ENCODE data around the gene RNU11.

Gene RNU11

GRCh38 chr1:28648474-28649198, at the start of gene RNU11:
RNU11 (plus strand) TSS chr1:28648600.
- no peaks in the 10 kb centered on the region for H4K20me1 ChIP-seq (ENCODE audit: insufficient read depth, low read length)
- peak within 1 kb of the TSS; percentile 55 for H3K4me3 ChIP-seq (ENCODE audit: low read depth, low read length, poor library complexity, severe bottlenecking)
- H3K4me1 ChIP-seq (ENCODE audit: insufficient read depth, low read length, severe bottlenecking) = peaks cover 34% of the 10 kb centered on the region
- no peak within 1 kb of the TSS for H2AFZ ChIP-seq (ENCODE audit: low read length)
- no peaks in the 10 kb centered on the region for H3K9me2 ChIP-seq (ENCODE audit: low read depth, low read length)
- H3K79me2 ChIP-seq (ENCODE audit: insufficient read depth, low read length) = no peaks in the 10 kb centered on the region
- H3K9ac ChIP-seq (ENCODE audit: low read length) = peak within 1 kb of the TSS; percentile 75
- TF ChIP-seq CTCF (IDR thresholded peaks at IDR 0.05; ENCODE audit: low read length) (peak; percentile 19; the same call in 1 of the 2 replicates), EZH2 (IDR thresholded peaks at IDR 0.05; ENCODE audit: borderline replicate concordance, low read length) (no peak)
- H3K27me3 ChIP-seq (ENCODE audit: insufficient read depth, low read length) = no peaks in the 10 kb centered on the region
- peak within 1 kb of the TSS; percentile 97 for H3K27ac ChIP-seq (ENCODE audit: low read depth, low read length, poor library complexity, severe bottlenecking)
- no peaks in the 10 kb centered on the region for H3K9me3 ChIP-seq (ENCODE audit: low read length)
- H3K4me2 ChIP-seq (ENCODE audit: low read length) = peak within 1 kb of the TSS; percentile 76
- no peaks in the 10 kb centered on the region for H3F3A ChIP-seq (ENCODE audit: insufficient read depth, low read length)
- no peaks in the 10 kb centered on the region for H3K36me3 ChIP-seq (ENCODE audit: insufficient read depth, low read length)

GRCh38 chr1:28601696-28602095, 46.7 kb upstream of the RNU11 start:
- Histone ChIP-seq H3K9me2 (ENCODE audit: low read depth, low read length) (no peaks in the 10 kb centered on the region), H3K4me1 (ENCODE audit: insufficient read depth, low read length, severe bottlenecking) (peaks cover 7% of the 10 kb centered on the region), H3K4me3 (ENCODE audit: low read depth, low read length, poor library complexity, severe bottlenecking) (no peak overlapping the region), H2AFZ (ENCODE audit: low read length) (no peak overlapping the region), H3K79me2 (ENCODE audit: insufficient read depth, low read length) (no peaks in the 10 kb centered on the region), H3K4me2 (ENCODE audit: low read length) (no peak overlapping the region), H3K9me3 (ENCODE audit: low read length) (no peaks in the 10 kb centered on the region), H4K20me1 (ENCODE audit: insufficient read depth, low read length) (no peaks in the 10 kb centered on the region), H3K36me3 (ENCODE audit: insufficient read depth, low read length) (peaks cover 44% of the 10 kb centered on the region; the same call in 1 of the 2 replicates), H3F3A (ENCODE audit: insufficient read depth, low read length) (no peaks in the 10 kb centered on the region), H3K27ac (ENCODE audit: low read depth, low read length, poor library complexity, severe bottlenecking) (no peak overlapping the region), H3K9ac (ENCODE audit: low read length) (no peak overlapping the region), H3K27me3 (ENCODE audit: insufficient read depth, low read length) (no peaks in the 10 kb centered on the region)
- TF ChIP-seq EZH2 (IDR thresholded peaks at IDR 0.05; ENCODE audit: borderline replicate concordance, low read length) (no peak), CTCF (IDR thresholded peaks at IDR 0.05; ENCODE audit: low read length) (no peak)

GRCh38 chr1:28602536-28603439, 45.6 kb upstream of the RNU11 start:
- Histone ChIP-seq H3K27ac (ENCODE audit: low read depth, low read length, poor library complexity, severe bottlenecking) (no peak overlapping the region), H3K9ac (ENCODE audit: low read length) (no peak overlapping the region), H3K9me2 (ENCODE audit: low read depth, low read length) (no peaks in the 10 kb centered on the region), H3K36me3 (ENCODE audit: insufficient read depth, low read length) (peaks cover 49% of the 10 kb centered on the region; the same call in 1 of the 2 replicates), H3K27me3 (ENCODE audit: insufficient read depth, low read length) (no peaks in the 10 kb centered on the region), H3K4me2 (ENCODE audit: low read length) (no peak overlapping the region), H3K79me2 (ENCODE audit: insufficient read depth, low read length) (no peaks in the 10 kb centered on the region), H2AFZ (ENCODE audit: low read length) (no peak overlapping the region), H3F3A (ENCODE audit: insufficient read depth, low read length) (no peaks in the 10 kb centered on the region), H4K20me1 (ENCODE audit: insufficient read depth, low read length) (no peaks in the 10 kb centered on the region), H3K9me3 (ENCODE audit: low read length) (no peaks in the 10 kb centered on the region), H3K4me1 (ENCODE audit: insufficient read depth, low read length, severe bottlenecking) (peaks cover 7% of the 10 kb centered on the region), H3K4me3 (ENCODE audit: low read depth, low read length, poor library complexity, severe bottlenecking) (no peak overlapping the region)
- TF ChIP-seq EZH2 (IDR thresholded peaks at IDR 0.05; ENCODE audit: borderline replicate concordance, low read length) = no peak
- TF ChIP-seq CTCF (IDR thresholded peaks at IDR 0.05; ENCODE audit: low read length) = peak; percentile 86
